Upper lobe of left lung (tissue), 6 donors: ENCODE results near the gene RAB44. TPM values are rescaled to one million over a fixed set of nuclear protein-coding genes. Genes with fewer than 3 reads are reported as not detected.
A peak's percentile ranks its signal among the peaks of the same experiment; 100 is the strongest.

Experiments
- ATAC-seq, 2 donors: fragments of 200-7000 bp; cut with Tn5 transposase; one replicate each; pipeline ENCODE4 v1.9.1; 2022; ENCODE audit warnings: mild to moderate bottlenecking in 2 of 2, moderate library complexity in 2 of 2; ENCODE audit not compliant: low FRiP score in 2 of 2
- DNase-seq, 2 donors: peaks; one replicate each; pipeline ENCODE4 v3.0.0-alpha.2; 2019 to 2020
- H3K27ac ChIP-seq, 4 donors: fragments of 200-600 bp; sonication (generic); one replicate each; pipeline ENCODE4 v1.5.1; 2016 to 2019
- H3K27me3 ChIP-seq, 4 donors: fragments of 200-600 bp; sonication (generic); one replicate each; pipeline ENCODE4 v1.5.1; 2017 to 2019
- H3K36me3 ChIP-seq, 4 donors: fragments of 200-600 bp; sonication (generic); one replicate each; pipeline ENCODE4 v1.5.1; 2016 to 2019
- H3K4me1 ChIP-seq, 4 donors: fragments of 200-600 bp; sonication (generic); one replicate each; pipeline ENCODE4 v1.5.1; 2018 to 2019
- H3K4me3 ChIP-seq, 4 donors: fragments of 200-600 bp; sonication (generic); one replicate each; pipeline ENCODE4 v1.5.1; 2017 to 2019; ENCODE audit warnings: mild to moderate bottlenecking in 2 of 4, moderate library complexity in 1 of 4
- H3K9me3 ChIP-seq, 4 donors: fragments of 200-600 bp; sonication (generic); one replicate each; pipeline ENCODE4 v1.5.1; 2018 to 2019
- CTCF ChIP-seq, 6 experiments: fragments of 450-650 bp in 4 of 6; fragments of 200-600 bp in 2 of 6; sonication (generic) in 2 of 6; IDR thresholded peaks; one replicate each; pipeline ENCODE4 v1.5.1; 2016 to 2019; ENCODE audit warnings: antibody characterized with exemption in 6 of 6
- EP300 ChIP-seq, 4 donors: sonication (generic); formaldehyde crosslinking; IDR thresholded peaks; one replicate each; pipeline ENCODE4 v1.5.1; 2017; ENCODE audit warnings: antibody characterized with exemption in 4 of 4, control low read depth in 2 of 4
- POLR2A ChIP-seq, 4 donors: fragments of 450-650 bp; IDR thresholded peaks; one replicate each; pipeline ENCODE4 v1.5.1; 2016 to 2017; ENCODE audit warnings: antibody characterized with exemption in 4 of 4, mild to moderate bottlenecking in 2 of 4
- POLR2AphosphoS5 ChIP-seq, 2 donors: sonication (generic); formaldehyde crosslinking; IDR thresholded peaks; one replicate each; pipeline ENCODE4 v1.5.1; 2017; ENCODE audit warnings: antibody characterized with exemption in 2 of 2
- WGBS, 2 donors: methylation state at CpG; one replicate each; pipeline ENCODE4 v1.1.5; 2017 to 2018; 5-methylcytosine and 5-hydroxymethylcytosine counted together
- total RNA-seq, 6 donors: library from RNA; depleted of rRNA in 4 of 6; stranded (reverse); fragments of >200 nt in 4 of 6; gene quantifications; one replicate each; pipeline versions ENCODE4 v1.1.0 to v1.2.1, GENCODE V29; 2016 to 2021
- donor health status: DM: no; HTN: no; CAD: no; lungs with moderate emphysema.
- donor health status: DM: no; HTN: yes; CAD: no; lungs with severe emphysema.

Gene RAB44
- total RNA-seq, 6 donors from 2014 or later: 0.20 to 3.1 (median 1.2) TPM

- H3K27ac ChIP-seq: peak overlapping the region; percentile 28 to 70 (median 45)
- no peak overlapping the region for H3K4me3 ChIP-seq
- 54 to 65% methylated on average over 11 to 18 of the region's 18 CpGs for WGBS, 2 donors
- no peaks in the 10 kb centered on the region for H3K36me3 ChIP-seq
- peak in 1 of 2 donors; percentile 49 for DNase-seq
- ATAC-seq: peak; percentile 4 to 30
- peak; percentile 32 to 36 for TF ChIP-seq POLR2AphosphoS5 (IDR thresholded peaks at IDR 0.05)
- TF ChIP-seq POLR2A (IDR thresholded peaks at IDR 0.05): no peak
- H3K27me3 ChIP-seq: no peaks in the 10 kb centered on the region
- H3K4me1 ChIP-seq: peaks cover 13 to 21% (median 16%) of the 10 kb centered on the region in 4 donors
- H3K9me3 ChIP-seq: no peaks in the 10 kb centered on the region
These were observed 72.3 kb downstream of the RAB44 start for GRCh38 chr6:36769676-36770499.

GRCh38 chr6:36771145-36771544 lies 73.5 kb downstream of the RAB44 start:
- ATAC-seq (no peak), DNase-seq (no peak)
- Histone ChIP-seq H3K36me3 (no peaks in the 10 kb centered on the region), H3K27ac (no peak overlapping the region), H3K4me1 (peaks cover 13 to 21% (median 15%) of the 10 kb centered on the region in 4 donors), H3K4me3 (no peak overlapping the region), H3K27me3 (no peaks in the 10 kb centered on the region), H3K9me3 (no peaks in the 10 kb centered on the region)
- TF ChIP-seq CTCF (IDR thresholded peaks at IDR 0.05) (no peak), EP300 (IDR thresholded peaks at IDR 0.05) (no peak), POLR2A (IDR thresholded peaks at IDR 0.05) (no peak), POLR2AphosphoS5 (IDR thresholded peaks at IDR 0.05) (no peak)
- WGBS, 2 donors: 94 to 100% methylated on average over 1 to 2 of the region's 2 CpGs

- Histone ChIP-seq H3K9me3 (no peaks in the 10 kb centered on the region), H3K36me3 (no peaks in the 10 kb centered on the region), H3K27me3 (no peaks in the 10 kb centered on the region), H3K4me3 (no peak overlapping the region), H3K4me1 (peaks cover 12 to 21% (median 14%) of the 10 kb centered on the region in 4 donors), H3K27ac (no peak overlapping the region)
- DNase-seq: no peak
- ATAC-seq: no peak
- 88 to 90% methylated on average over 8 of the region's 8 CpGs for WGBS, 2 donors
- TF ChIP-seq CTCF (IDR thresholded peaks at IDR 0.05): no peak
- no peak for TF ChIP-seq EP300 (IDR thresholded peaks at IDR 0.05)
- no peak for TF ChIP-seq POLR2AphosphoS5 (IDR thresholded peaks at IDR 0.05)
- no peak for TF ChIP-seq POLR2A (IDR thresholded peaks at IDR 0.05)
These were observed 74.8 kb downstream of the RAB44 start for GRCh38 chr6:36772397-36772796.

- 86 to 88% methylated on average over 5 of the region's 5 CpGs for WGBS, 2 donors
- no peaks in the 10 kb centered on the region for H3K36me3 ChIP-seq
- H3K27me3 ChIP-seq: no peaks in the 10 kb centered on the region
- ATAC-seq: no peak
- no peak for DNase-seq
- no peak overlapping the region for H3K27ac ChIP-seq
- H3K9me3 ChIP-seq: no peaks in the 10 kb centered on the region
- no peak for TF ChIP-seq EP300 (IDR thresholded peaks at IDR 0.05)
- TF ChIP-seq POLR2A (IDR thresholded peaks at IDR 0.05): no peak
- no peak for TF ChIP-seq POLR2AphosphoS5 (IDR thresholded peaks at IDR 0.05)
- TF ChIP-seq CTCF (IDR thresholded peaks at IDR 0.05): no peak
- peaks cover 11 to 15% (median 13%) of the 10 kb centered on the region in 4 donors for H3K4me1 ChIP-seq
- H3K4me3 ChIP-seq: no peak overlapping the region
These were observed 76.7 kb downstream of the RAB44 start for GRCh38 chr6:36774331-36774730.

GRCh38 chr6:36776167-36776566 lies 78.5 kb downstream of the RAB44 start:
- Histone ChIP-seq H3K36me3 (no peaks in the 10 kb centered on the region), H3K27me3 (no peaks in the 10 kb centered on the region), H3K4me3 (no peak overlapping the region), H3K9me3 (no peaks in the 10 kb centered on the region), H3K27ac (no peak overlapping the region), H3K4me1 (peaks cover 0 to 8% (median 4%) of the 10 kb centered on the region in 4 donors)
- ATAC-seq (no peak), DNase-seq (no peak)
- 83 to 94% methylated on average over 3 to 5 of the region's 5 CpGs for WGBS, 2 donors
- TF ChIP-seq CTCF (IDR thresholded peaks at IDR 0.05) (no peak), POLR2A (IDR thresholded peaks at IDR 0.05) (no peak), EP300 (IDR thresholded peaks at IDR 0.05) (no peak), POLR2AphosphoS5 (IDR thresholded peaks at IDR 0.05) (no peak)
